HG03159 (cell line): ENCODE measurements around the gene OR56A4.

Source experiments
- ATAC-seq: cut with Tn5 transposase; IDR thresholded peaks from one replicate; pipeline ENCODE4 v1.9.1; 2021; ENCODE audit warnings: mild to moderate bottlenecking, moderate library complexity; ENCODE audit not compliant: unreplicated experiment

Gene OR56A4

DNA sequence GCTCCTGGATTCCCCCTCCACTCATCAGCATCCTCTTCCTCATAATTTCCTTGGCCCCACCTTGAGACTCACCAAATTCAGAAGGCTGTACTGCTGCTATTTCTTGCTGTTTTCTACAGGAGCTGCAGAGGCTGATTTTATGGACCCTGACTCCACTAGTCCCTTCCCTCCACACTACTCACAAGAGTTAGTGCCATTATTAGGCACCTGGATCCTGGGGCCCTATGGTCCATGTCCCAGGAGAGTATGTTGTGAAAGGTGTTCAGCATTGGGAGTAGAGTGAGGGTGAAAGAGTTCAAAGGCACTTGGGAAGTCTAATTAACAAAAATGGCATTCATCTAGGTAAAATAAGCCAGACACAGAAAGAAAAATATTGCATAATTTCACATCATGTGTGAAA, at the start of gene OR56A4:
Gene OR56A4 (minus strand): TSS at position 101 of the 400 bp plus-strand sequence. CDS start 3,954 bp downstream, outside the sequence.
- no peak for ATAC-seq

- ATAC-seq: no peak
Measured at GRCh38 chr11:6055569-6055968, 48.8 kb upstream of the OR56A4 start.

DNA sequence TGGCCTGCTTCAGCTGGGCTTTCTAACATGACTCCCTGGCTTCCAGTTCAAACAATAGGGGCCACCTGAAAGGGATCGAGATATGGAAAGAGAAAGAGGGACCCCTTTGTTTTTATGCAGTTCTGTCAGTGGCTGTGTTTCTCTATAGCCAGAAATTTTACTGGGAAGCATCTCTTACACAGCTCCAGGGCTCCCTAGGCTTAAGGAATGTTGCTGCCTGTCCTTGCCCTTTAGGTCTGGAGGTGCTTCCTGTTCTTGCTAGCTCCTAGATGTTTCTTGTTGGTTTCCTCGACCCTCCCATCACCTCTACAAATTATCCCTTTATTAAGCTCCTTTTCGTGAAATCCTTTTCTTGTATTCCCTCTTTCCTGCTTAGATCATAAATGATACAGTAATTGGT, 45.6 kb upstream of the OR56A4 start:
- no peak for ATAC-seq

GRCh38 chr11:6040874-6041273, 34.1 kb upstream of the OR56A4 start:
- no peak for ATAC-seq

DNA sequence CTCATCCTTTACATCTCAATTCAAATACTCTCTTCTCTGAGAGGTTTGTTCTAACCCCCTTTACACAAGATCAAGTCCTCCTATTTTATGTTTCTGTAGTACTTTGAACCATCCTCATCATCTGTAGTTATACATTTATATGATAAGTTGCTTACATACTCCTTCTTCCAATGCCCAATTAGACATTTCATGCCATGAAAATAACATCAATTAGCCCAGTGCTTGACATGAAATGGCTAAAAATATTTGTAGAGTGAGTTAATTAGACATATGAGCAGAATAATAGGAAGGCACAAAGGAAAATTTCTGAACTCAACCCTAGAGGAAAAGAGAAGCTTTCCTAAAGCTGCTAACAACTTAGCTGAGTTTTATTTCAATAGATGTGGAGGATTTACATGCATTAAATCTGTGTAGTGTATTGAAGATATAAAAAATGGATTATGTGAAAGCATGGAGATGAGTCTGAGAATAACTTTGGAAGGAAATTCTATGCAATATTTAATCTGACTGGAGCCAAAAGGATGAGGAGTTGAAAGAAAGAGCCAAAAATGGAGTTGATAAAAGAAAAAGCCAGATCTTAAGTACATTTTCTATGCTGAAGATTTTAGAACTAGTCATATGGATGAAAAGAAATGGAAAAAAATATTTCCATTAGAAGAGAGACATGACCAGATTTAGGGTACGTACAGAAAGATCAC, 24.1 kb upstream of the OR56A4 start, which contains the start of gene OR56A1:
Gene OR56A1 (minus strand): TSS at position 51 of the 698 bp plus-strand sequence. CDS start 3,066 bp downstream, outside the sequence.
- ATAC-seq: no peak

DNA sequence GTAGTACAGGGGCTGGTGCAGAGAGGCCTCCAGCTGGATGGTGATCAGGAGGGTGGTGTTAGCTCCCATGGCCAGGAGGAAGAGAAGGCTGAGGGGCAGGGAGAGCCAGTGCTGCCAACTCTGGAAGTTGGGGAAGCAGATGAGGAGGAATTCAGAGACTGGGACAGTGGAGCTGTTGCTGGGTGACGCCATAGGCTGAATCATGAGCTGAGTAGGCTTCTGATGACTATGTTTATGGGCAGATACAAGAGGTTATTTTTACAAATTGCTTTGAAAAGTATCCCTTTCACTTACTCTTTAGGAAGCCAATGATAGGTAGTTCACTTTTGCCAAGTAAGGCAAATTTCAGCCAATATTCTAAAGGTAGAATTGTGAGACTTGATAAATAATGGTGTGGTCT, 20.8 kb upstream of the OR56A4 start:
- no peak for ATAC-seq

- ATAC-seq: no peak
Measured at GRCh38 chr11:6025056-6025455, 18.3 kb upstream of the OR56A4 start.

DNA sequence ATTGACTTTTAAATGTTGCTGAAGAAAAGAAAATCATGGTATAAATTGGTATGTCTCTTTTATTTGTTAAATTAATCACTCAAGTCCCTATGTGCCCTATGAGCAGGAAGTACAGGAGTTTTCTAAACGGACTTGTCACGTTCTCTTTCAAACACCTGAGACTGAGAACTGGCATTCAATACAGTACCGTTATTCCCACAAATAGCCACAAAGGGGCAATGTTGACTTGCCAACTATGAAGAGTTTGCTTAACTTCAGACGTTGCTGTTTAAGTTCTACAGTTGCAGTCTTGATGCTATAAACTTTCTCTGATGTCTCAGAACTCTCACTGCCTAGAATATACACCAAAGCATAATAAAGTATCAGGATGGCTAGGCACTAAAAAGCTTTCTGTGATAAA, 16.2 kb upstream of the OR56A4 start:
- no peak for ATAC-seq

DNA sequence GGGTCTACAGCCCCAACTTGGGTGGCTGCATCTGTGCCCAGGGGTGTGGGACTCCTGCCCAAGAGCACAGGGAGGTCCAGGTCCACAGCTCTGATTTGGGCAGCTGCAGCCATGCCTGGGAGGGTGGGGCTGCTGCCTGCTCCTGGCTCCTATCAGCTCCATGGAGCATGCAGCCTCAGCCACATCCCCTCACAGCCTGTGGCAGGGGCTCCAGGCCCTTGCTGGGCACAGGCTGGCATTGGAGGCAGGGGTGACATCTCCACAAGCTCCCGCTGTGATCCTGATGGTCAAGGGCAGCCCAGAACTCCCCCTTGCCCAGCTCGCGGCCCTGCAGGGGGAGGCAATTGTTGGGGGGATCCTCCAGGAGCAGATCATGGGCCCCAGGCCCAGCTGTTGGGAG, 6.3 kb upstream of the OR56A4 start:
- ATAC-seq: no peak

DNA sequence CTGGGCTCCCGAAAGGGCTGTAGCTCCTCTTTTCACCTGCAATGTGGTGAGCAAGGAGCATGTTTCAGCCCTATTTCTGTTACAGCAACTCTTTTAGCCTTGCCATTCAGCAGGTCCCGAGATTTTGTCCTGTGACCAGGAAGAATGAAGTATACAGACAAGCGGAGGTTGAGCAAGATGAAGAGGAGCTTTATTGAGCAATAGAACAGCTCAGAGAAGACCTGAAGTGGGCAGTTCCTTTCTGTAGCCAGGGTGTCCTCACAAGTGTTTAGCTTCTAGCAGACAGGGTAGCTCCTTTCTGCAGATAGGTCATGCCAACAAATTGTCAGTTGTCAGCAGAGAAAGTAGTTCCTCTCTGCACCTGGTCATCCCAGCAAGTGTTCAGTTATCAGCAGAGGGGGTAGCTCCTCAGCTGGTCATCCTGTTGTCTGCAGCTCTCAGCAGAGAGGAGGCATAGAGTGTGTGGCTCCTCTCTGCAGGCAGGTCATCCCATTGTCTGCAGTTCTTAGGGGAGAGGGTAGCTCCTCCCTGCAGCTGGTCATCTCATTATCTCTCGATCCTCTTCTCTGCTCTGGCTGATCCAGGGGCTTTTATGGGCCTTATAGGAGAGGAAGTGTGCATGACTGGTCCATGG, 5.4 kb upstream of the OR56A4 start:
- ATAC-seq: no peak

- no peak for ATAC-seq
Measured at GRCh38 chr11:6006395-6006794, 351 bp downstream of the OR56A4 start.

DNA sequence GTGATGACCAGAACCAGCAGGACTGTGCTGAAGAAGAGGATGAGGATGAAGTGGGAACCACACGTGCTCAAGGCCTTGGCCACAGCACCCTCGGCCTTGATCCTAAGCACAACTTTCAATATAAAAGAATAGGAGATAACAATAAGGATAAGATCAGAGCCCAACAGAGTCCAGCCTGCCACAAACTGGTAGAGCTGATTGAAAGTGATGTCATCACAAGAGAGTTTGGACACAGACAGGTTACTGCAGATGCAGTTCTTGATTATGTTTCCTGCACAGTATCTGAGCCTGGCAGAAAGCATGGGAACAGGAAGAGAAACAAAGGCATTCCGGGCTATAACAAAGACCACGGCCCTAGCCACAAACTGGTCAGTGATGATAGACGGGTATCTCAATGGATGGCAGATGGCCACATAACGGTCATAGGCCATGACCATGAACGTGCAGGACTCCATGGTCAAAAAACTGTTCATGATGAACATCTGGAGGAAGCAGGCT, 4.5 kb downstream of the OR56A4 start:
- ATAC-seq: no peak

DNA sequence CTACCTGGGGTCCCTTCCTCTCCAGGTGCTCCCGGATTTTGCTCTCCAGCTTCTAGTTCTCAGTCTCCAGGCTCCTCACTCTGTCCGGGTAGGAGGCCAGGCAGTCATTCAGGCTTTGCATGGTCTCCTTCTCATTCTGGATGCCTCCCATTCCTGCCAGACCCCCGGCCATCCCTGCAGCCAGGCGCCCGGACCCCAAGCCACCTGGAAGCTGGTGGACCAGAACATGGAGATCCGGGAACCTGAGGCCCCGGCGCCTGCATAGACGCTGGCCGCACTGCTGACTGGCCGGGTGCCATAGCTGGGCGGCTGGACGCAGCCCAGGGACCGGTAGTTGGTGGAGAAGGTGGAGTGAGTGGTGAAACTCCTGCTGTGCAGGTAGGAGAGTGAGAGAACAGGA, 12.0 kb downstream of the OR56A4 start:
- ATAC-seq: no peak

- peak; percentile 66 for ATAC-seq
Measured at GRCh38 chr11:5992604-5993251, 14.0 kb downstream of the OR56A4 start.

DNA sequence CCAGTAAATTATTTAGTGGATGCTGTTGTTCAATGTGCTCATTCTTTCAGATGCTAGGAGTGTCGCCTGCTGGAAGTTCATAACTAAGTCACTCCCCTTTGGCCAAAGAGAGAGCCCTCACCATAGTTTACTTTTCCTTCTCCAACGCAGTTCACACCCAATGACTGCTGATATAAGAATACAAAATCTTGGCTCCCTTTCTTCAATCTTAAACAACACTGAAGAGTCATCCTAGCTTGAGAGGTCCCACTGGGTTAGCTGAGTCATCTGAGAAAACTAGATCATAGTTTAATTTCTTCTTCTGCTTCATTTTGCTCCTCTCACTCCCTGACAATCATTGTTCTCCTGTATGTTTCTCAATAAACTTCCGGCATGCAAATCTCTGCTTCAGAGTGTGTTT, 14.6 kb downstream of the OR56A4 start:
- no peak for ATAC-seq

DNA sequence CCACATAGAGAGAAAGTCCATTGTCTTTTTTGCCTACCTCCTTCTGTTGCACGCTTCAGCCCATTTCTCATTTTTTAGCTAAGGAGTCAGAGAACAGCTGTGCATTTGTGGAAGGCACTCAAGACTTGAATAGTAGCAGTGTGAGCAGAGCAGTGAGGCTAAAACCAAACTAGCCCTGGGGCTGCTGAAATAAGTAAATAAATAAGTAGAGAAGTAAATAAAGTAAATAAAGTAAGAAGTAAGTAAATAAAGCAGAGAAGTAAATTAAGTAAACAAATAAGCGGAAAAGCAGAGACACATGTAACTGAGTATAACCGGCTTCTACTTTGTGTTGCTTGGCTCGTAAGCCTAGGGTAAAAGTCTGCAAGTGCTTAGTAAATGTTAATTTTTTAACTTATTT, 17.5 kb downstream of the OR56A4 start:
- no peak for ATAC-seq

GRCh38 chr11:5986885-5987284, 19.9 kb downstream of the OR56A4 start, which contains the start of gene OR52L1:
OR52L1 (minus strand) TSS chr11:5986985; CDS start chr11:5986930, 55 bp downstream.
- no peak for ATAC-seq

DNA sequence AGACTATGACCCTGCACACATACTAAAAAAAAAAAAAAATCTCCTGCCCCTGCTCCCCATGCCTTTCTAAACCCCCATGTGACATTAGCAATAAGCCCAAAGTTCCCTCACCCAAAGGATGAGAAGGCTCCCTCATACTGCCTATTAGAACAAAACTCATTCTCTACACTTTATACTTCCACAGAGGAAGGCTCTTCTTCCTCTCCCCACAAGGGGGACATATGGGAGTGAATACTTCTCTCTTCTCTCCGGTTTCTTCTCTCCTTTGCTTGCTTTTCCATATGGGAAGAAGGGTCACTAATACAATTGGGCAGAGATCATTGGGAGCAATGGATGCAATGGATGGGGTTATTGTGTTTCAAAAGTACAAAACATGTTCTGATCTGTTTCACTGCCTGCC, 23.3 kb downstream of the OR56A4 start:
- ATAC-seq: no peak

DNA sequence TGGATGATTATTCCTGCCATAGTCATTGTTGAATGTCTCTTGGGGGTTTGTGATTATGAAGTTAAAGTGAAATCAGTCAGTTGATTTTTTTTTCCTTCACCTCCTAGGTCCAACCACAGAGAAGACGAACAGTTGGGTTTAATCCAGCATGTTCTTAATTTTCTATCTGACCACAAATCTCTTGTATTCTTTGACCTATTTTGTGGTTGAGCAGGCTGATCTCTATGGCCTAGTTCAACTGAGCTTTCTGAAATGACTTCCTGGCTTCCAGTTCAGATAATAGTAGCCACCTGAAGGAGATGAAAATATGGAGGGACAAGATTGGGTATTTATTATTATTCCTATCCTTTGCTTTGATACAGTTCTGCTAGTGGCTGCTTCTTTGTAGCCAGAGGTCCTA, 33.2 kb downstream of the OR56A4 start:
- ATAC-seq: no peak

DNA sequence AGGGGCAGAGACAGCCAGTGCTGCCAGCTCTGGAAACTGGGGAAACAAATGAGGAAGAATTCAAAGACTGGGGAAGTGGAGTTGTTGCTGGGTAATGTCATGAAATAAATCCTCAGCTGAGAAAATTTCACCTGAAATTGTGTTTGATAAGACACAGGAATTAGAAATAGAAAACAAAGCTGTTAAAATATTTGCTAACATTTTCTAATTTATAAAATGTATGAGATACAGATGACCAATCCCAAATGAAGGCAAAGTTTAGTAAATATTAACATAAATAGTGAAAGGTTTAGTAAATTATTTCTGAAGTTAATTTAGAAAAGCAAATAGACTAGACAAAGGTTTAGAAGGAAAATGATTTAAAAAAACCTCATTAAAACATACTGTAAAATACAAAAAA, 38.4 kb downstream of the OR56A4 start, which contains the start of gene OR56A5:
Gene OR56A5 (minus strand): TSS at position 101 of the 400 bp plus-strand sequence. CDS start 0 bp downstream, at position 101.
- ATAC-seq: no peak

DNA sequence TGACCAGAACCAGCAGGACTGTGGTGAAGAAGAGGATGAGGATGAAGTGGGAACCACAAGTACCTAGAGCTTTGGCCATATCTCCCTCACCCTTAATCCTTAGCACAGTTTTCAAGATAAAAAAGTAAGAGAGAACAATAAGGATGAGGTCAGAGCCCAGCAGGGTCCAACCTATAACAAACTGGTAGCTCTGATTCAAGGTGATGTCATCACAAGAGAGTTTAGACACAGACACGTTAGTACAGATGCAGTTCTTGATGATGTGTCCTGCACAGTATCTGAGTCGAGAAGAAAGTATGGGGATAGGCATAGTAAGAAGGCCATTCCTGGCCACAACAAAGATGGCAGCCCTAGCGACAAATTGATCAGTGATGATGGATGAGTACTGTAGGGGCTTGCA, 39.0 kb downstream of the OR56A4 start:
- ATAC-seq: no peak

DNA sequence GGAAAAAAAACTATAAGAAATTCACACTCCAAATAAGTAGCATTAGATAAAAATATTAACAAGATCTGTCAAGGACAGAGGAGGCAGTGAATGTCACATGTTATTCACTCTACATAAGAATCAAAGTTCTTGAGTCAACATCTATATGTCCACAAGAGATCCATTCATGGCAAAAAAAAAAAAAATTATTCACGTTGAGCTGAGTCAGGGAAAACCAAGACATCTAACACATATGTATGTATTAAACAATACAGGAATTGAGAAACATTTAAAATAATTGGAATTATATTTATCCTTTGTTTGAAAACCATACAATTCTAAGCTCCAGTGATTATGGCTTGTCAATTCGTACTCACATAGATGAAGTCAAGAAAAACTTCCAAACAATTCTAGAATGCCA, 39.8 kb downstream of the OR56A4 start:
- no peak for ATAC-seq
